ENCODE data around the gene BTBD16. TPM values are rescaled to one million over a fixed set of nuclear protein-coding genes. Genes with fewer than 3 reads are reported as not detected.

Gene BTBD16
- total RNA-seq, 1 donor from 2014 or later = not detected

GRCh38 chr10:122306744-122307143 lies 35.6 kb downstream of the BTBD16 start:
- DNase-seq (ENCODE audit: low spot score) = no peak
- Mint-ChIP-seq H3K27me3 (ENCODE audit: low read depth) (peaks cover 14% of the 10 kb centered on the region), H3K9me3 (peaks cover 9% of the 10 kb centered on the region), H3K27ac (no peak overlapping the region), H3K4me1 (ENCODE audit: low read depth) (no peaks in the 10 kb centered on the region), H3K36me3 (ENCODE audit: low read depth) (no peaks in the 10 kb centered on the region), H3K4me3 (ENCODE audit: low read depth) (no peak overlapping the region)
- intact Hi-C loops (cut with micrococcal nuclease) = no loop called here

GRCh38 chr10:122307669-122308416 lies 36.7 kb downstream of the BTBD16 start:
- no peak for DNase-seq (ENCODE audit: low spot score)
- peaks cover 18% of the 10 kb centered on the region for H3K27me3 Mint-ChIP-seq (ENCODE audit: low read depth)
- H3K36me3 Mint-ChIP-seq (ENCODE audit: low read depth) = no peaks in the 10 kb centered on the region
- H3K4me1 Mint-ChIP-seq (ENCODE audit: low read depth) = no peaks in the 10 kb centered on the region
- intact Hi-C loops (cut with micrococcal nuclease) = no loop called here
- H3K27ac Mint-ChIP-seq = no peak overlapping the region
- peaks cover 9% of the 10 kb centered on the region for H3K9me3 Mint-ChIP-seq
- no peak overlapping the region for H3K4me3 Mint-ChIP-seq (ENCODE audit: low read depth)

- Mint-ChIP-seq H3K4me3 (ENCODE audit: low read depth) (no peak overlapping the region), H3K36me3 (ENCODE audit: low read depth) (no peaks in the 10 kb centered on the region), H3K27me3 (ENCODE audit: low read depth) (peaks cover 17% of the 10 kb centered on the region), H3K27ac (no peak overlapping the region), H3K4me1 (ENCODE audit: low read depth) (no peaks in the 10 kb centered on the region), H3K9me3 (peaks cover 9% of the 10 kb centered on the region)
- intact Hi-C loops (cut with micrococcal nuclease) = no loop called here
- DNase-seq (ENCODE audit: low spot score) = no peak
Measured at GRCh38 chr10:122308417-122309141, 37.5 kb downstream of the BTBD16 start.

GRCh38 chr10:122310311-122311050 lies 39.4 kb downstream of the BTBD16 start:
- peaks cover 9% of the 10 kb centered on the region for H3K9me3 Mint-ChIP-seq
- DNase-seq (ENCODE audit: low spot score) = no peak
- H3K27ac Mint-ChIP-seq = no peak overlapping the region
- no peaks in the 10 kb centered on the region for H3K4me1 Mint-ChIP-seq (ENCODE audit: low read depth)
- H3K36me3 Mint-ChIP-seq (ENCODE audit: low read depth) = no peaks in the 10 kb centered on the region
- no peak overlapping the region for H3K4me3 Mint-ChIP-seq (ENCODE audit: low read depth)
- peaks cover 20% of the 10 kb centered on the region for H3K27me3 Mint-ChIP-seq (ENCODE audit: low read depth)
- intact Hi-C loops (cut with micrococcal nuclease) = no loop called here

GRCh38 chr10:122311051-122311410 lies 39.9 kb downstream of the BTBD16 start:
- H3K9me3 Mint-ChIP-seq = peaks cover 3% of the 10 kb centered on the region
- peaks cover 20% of the 10 kb centered on the region for H3K27me3 Mint-ChIP-seq (ENCODE audit: low read depth)

GRCh38 chr10:122311716-122312115 lies 40.6 kb downstream of the BTBD16 start:
- intact Hi-C loops (cut with micrococcal nuclease) = no loop called here
- Mint-ChIP-seq H3K4me3 (ENCODE audit: low read depth) (no peak overlapping the region), H3K36me3 (ENCODE audit: low read depth) (no peaks in the 10 kb centered on the region), H3K27me3 (ENCODE audit: low read depth) (peaks cover 20% of the 10 kb centered on the region), H3K4me1 (ENCODE audit: low read depth) (no peaks in the 10 kb centered on the region), H3K27ac (no peak overlapping the region), H3K9me3 (no peaks in the 10 kb centered on the region)
- DNase-seq (ENCODE audit: low spot score) = no peak

More at GRCh38 chr10:122311051-122311410, 39.9 kb downstream of the BTBD16 start:
- intact Hi-C loops (cut with micrococcal nuclease) = no loop called here
- DNase-seq (ENCODE audit: low spot score) = no peak
- Mint-ChIP-seq H3K4me3 (ENCODE audit: low read depth) (no peak overlapping the region), H3K27ac (no peak overlapping the region), H3K4me1 (ENCODE audit: low read depth) (no peaks in the 10 kb centered on the region), H3K36me3 (ENCODE audit: low read depth) (no peaks in the 10 kb centered on the region)

- Mint-ChIP-seq H3K4me1 (ENCODE audit: low read depth) (no peaks in the 10 kb centered on the region), H3K9me3 (peaks cover 14% of the 10 kb centered on the region), H3K36me3 (ENCODE audit: low read depth) (no peaks in the 10 kb centered on the region), H3K27ac (no peak overlapping the region), H3K27me3 (ENCODE audit: low read depth) (peaks cover 9% of the 10 kb centered on the region), H3K4me3 (ENCODE audit: low read depth) (no peak overlapping the region)
- intact Hi-C loops (cut with micrococcal nuclease) = no loop called here
- no peak for DNase-seq (ENCODE audit: low spot score)
Measured at GRCh38 chr10:122316224-122316884, 45.3 kb downstream of the BTBD16 start.

- H3K27ac Mint-ChIP-seq = no peak overlapping the region
- H3K4me3 Mint-ChIP-seq (ENCODE audit: low read depth) = no peak overlapping the region
- H3K4me1 Mint-ChIP-seq (ENCODE audit: low read depth) = no peaks in the 10 kb centered on the region
- intact Hi-C loops (cut with micrococcal nuclease) = no loop called here
- no peak for DNase-seq (ENCODE audit: low spot score)
- H3K9me3 Mint-ChIP-seq = peaks cover 17% of the 10 kb centered on the region
- H3K36me3 Mint-ChIP-seq (ENCODE audit: low read depth) = no peaks in the 10 kb centered on the region
- peaks cover 5% of the 10 kb centered on the region for H3K27me3 Mint-ChIP-seq (ENCODE audit: low read depth)
Measured at GRCh38 chr10:122321960-122322359, 50.9 kb downstream of the BTBD16 start.

- Mint-ChIP-seq H3K36me3 (ENCODE audit: low read depth) (no peaks in the 10 kb centered on the region), H3K27me3 (ENCODE audit: low read depth) (peaks cover 5% of the 10 kb centered on the region), H3K4me3 (ENCODE audit: low read depth) (no peak overlapping the region), H3K4me1 (ENCODE audit: low read depth) (no peaks in the 10 kb centered on the region), H3K9me3 (peaks cover 17% of the 10 kb centered on the region), H3K27ac (no peak overlapping the region)
- intact Hi-C loops (cut with micrococcal nuclease) = no loop called here
- DNase-seq (ENCODE audit: low spot score) = no peak
Measured at GRCh38 chr10:122323189-122323588, 52.1 kb downstream of the BTBD16 start.

- H3K27me3 Mint-ChIP-seq (ENCODE audit: low read depth) = peaks cover 5% of the 10 kb centered on the region
Measured at GRCh38 chr10:122323941-122324675, 53.0 kb downstream of the BTBD16 start.

GRCh38 chr10:122325235-122325634 lies 54.1 kb downstream of the BTBD16 start:
- no peak overlapping the region for H3K4me3 Mint-ChIP-seq (ENCODE audit: low read depth)
- peaks cover 3% of the 10 kb centered on the region for H3K27me3 Mint-ChIP-seq (ENCODE audit: low read depth)
- no peak overlapping the region for H3K27ac Mint-ChIP-seq
- intact Hi-C loops (cut with micrococcal nuclease) = no loop called here
- H3K4me1 Mint-ChIP-seq (ENCODE audit: low read depth) = no peaks in the 10 kb centered on the region
- peaks cover 11% of the 10 kb centered on the region for H3K9me3 Mint-ChIP-seq
- H3K36me3 Mint-ChIP-seq (ENCODE audit: low read depth) = no peaks in the 10 kb centered on the region
- no peak for DNase-seq (ENCODE audit: low spot score)

More at GRCh38 chr10:122323941-122324675, 53.0 kb downstream of the BTBD16 start:
- Mint-ChIP-seq H3K36me3 (ENCODE audit: low read depth) (no peaks in the 10 kb centered on the region), H3K4me3 (ENCODE audit: low read depth) (no peak overlapping the region), H3K9me3 (peaks cover 17% of the 10 kb centered on the region), H3K4me1 (ENCODE audit: low read depth) (no peaks in the 10 kb centered on the region), H3K27ac (no peak overlapping the region)
- intact Hi-C loops (cut with micrococcal nuclease) = no loop called here
- DNase-seq (ENCODE audit: low spot score) = no peak

- H3K36me3 Mint-ChIP-seq (ENCODE audit: low read depth) = no peaks in the 10 kb centered on the region
- H3K27me3 Mint-ChIP-seq (ENCODE audit: low read depth) = peaks cover 6% of the 10 kb centered on the region
- intact Hi-C loops (cut with micrococcal nuclease) = no loop called here
Measured at GRCh38 chr10:122326385-122326784, 55.3 kb downstream of the BTBD16 start.

More at GRCh38 chr10:122326385-122326784, 55.3 kb downstream of the BTBD16 start:
- H3K4me3 Mint-ChIP-seq (ENCODE audit: low read depth) = no peak overlapping the region
- DNase-seq (ENCODE audit: low spot score) = no peak
- no peaks in the 10 kb centered on the region for H3K4me1 Mint-ChIP-seq (ENCODE audit: low read depth)
- H3K9me3 Mint-ChIP-seq = peaks cover 3% of the 10 kb centered on the region
- no peak overlapping the region for H3K27ac Mint-ChIP-seq
